NCI-H446 (cell line): Measurements from ENCODE around the gene TCF4.

Experiments
- DNase-seq, 2 experiments: peaks; one replicate each; lab custom pipeline; 2025; lab: John Stamatoyannopoulos, UW

Gene TCF4

GRCh38 chr18:55179835-55180234 is 408.2 kb downstream of the TCF4 start:
- DNase-seq: peak in 1 of 2 experiments; percentile 35

DNA sequence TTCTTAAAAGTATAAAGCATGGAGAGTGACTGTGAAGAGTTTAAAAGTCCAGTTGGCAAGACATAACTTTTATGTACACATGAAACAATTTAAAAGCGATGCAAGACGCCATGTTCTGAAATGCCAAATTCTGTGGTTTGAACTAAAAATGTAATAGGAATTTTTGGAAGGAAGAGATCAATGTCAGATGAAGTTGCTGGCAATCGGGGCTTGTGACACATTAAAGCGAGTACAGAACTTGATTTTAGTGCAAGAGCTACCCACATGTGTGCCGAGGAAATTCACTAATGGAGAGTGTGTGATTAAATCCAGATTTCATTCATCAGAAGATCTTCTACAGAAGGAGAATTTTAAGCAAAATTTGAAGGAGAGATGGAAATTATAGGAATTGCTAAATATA is 408.6 kb downstream of the TCF4 start:
- DNase-seq: no peak

GRCh38 chr18:55173291-55173690 is 414.7 kb downstream of the TCF4 start:
- DNase-seq: no peak
